ENCODE measurements around the gene NFS1.

The NFS1 gene

DNA sequence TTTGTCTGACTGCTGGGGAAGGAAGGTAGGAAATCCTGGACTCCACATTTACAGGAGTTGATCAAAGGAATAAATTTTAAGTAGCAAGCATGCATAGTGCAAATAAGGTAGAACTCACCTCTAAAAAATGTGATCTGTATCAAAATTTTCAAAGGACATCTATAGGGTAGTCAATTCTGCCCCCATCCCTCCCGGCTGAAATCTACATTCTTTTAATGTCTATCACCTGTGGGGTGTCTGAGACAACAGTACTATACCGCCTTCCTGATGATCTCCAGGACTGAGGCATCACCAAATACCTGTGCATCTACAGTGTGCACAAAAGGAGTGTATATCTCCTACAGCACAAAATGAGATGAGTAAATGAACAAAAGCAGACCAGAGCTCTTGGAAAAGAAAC, 54.3 kb downstream of the NFS1 start:
- no peaks in the 10 kb centered on the region for H3K27me3 ChIP-seq (replicated peaks; ENCODE audit: control insufficient read depth, insufficient read depth, low read length)
- TF ChIP-seq, protein P1, sequence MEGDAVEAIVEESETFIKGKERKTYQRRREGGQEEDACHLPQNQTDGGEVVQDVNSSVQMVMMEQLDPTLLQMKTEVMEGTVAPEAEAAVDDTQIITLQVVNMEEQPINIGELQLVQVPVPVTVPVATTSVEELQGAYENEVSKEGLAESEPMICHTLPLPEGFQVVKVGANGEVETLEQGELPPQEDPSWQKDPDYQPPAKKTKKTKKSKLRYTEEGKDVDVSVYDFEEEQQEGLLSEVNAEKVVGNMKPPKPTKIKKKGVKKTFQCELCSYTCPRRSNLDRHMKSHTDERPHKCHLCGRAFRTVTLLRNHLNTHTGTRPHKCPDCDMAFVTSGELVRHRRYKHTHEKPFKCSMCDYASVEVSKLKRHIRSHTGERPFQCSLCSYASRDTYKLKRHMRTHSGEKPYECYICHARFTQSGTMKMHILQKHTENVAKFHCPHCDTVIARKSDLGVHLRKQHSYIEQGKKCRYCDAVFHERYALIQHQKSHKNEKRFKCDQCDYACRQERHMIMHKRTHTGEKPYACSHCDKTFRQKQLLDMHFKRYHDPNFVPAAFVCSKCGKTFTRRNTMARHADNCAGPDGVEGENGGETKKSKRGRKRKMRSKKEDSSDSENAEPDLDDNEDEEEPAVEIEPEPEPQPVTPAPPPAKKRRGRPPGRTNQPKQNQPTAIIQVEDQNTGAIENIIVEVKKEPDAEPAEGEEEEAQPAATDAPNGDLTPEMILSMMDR (IDR thresholded peaks at IDR 0.05; ENCODE audit: insufficient read depth, low read length, poor library complexity, severe bottlenecking) = no peak
- no peak overlapping the region for H3K4me3 ChIP-seq (replicated peaks; ENCODE audit: low read depth, low read length)
- DNase-seq (ENCODE audit: extremely low read depth, insufficient read length) = no peak
- no peaks in the 10 kb centered on the region; the same call in 1 of the 2 replicates for H3K36me3 ChIP-seq (ENCODE audit: control insufficient read depth, insufficient read depth, low read length)

DNA sequence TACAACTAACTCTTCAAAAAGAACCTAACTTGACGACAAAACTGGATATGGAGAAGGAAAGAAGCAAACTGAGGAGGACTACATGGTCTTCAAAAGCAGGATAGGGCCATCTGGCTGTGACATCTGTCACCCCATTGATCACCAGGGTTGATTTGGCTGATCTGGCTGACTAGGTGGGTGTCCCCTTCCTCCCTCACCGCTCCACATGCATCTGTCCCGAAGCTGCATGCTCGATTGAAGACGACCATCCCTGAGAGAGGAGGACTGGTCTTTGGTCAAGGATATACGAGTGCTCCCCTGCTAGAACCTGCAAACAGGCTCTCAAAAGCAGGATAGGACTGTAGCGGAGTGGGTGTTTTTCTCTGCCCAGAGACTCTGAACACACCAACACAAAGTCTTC, 56.1 kb downstream of the NFS1 start:
- DNase-seq (ENCODE audit: extremely low read depth, insufficient read length) = no peak
- TF ChIP-seq, protein P1 (IDR thresholded peaks at IDR 0.05; ENCODE audit: insufficient read depth, low read length, poor library complexity, severe bottlenecking) = no peak

DNA sequence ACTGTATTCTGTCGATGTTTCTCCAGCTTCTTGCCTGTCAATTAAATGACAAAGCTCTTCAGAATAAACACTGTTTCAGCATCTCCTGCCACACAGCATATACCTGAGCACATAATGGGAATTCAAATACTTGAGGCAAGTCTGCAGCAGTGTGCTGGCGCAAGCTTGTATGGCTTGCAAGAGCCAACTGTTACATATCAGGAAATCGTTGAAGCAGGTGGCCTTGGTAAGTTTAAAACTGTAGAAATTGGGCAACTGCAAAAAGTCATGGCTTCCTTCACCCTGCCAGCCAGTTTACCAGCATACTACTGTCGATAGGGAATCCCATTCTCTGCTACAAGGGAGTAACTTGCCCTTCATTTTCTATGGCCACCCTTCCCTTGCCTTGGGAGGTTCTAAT, 57.4 kb downstream of the NFS1 start:
- Histone ChIP-seq H3K36me3 (ENCODE audit: control insufficient read depth, insufficient read depth, low read length) (no peaks in the 10 kb centered on the region), H3K27me3 (replicated peaks; ENCODE audit: control insufficient read depth, insufficient read depth, low read length) (no peaks in the 10 kb centered on the region), H3K4me3 (replicated peaks; ENCODE audit: low read depth, low read length) (no peak overlapping the region)
- no peak for DNase-seq (ENCODE audit: extremely low read depth, insufficient read length)
- TF ChIP-seq, protein P1 (IDR thresholded peaks at IDR 0.05; ENCODE audit: insufficient read depth, low read length, poor library complexity, severe bottlenecking) = no peak

More for the DNA sequence above, 56.1 kb downstream of the NFS1 start:
- Histone ChIP-seq H3K27me3 (replicated peaks; ENCODE audit: control insufficient read depth, insufficient read depth, low read length) (no peaks in the 10 kb centered on the region), H3K4me3 (replicated peaks; ENCODE audit: low read depth, low read length) (no peak overlapping the region), H3K36me3 (ENCODE audit: control insufficient read depth, insufficient read depth, low read length) (no peaks in the 10 kb centered on the region; the same call in 1 of the 2 replicates)

DNA sequence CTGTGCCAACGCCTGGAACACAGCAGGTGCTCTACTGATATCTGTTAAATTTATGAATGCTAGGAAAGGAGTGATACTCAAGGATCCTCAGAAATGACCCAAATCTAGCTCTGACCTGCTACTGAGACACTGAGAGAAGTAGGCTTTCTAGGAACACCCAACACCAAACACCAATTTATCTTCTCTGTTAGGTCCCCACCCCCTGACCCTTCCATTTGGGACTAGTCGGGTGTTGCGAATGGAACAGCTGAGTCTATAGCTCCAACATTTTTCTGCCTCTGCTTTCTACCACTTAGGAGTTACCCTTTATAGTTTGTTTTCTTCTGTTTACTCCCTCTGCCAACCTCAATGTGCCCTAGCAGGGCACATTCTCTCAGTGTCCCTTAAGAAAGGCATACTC, 58.4 kb downstream of the NFS1 start:
- H3K36me3 ChIP-seq (ENCODE audit: control insufficient read depth, insufficient read depth, low read length) = no peaks in the 10 kb centered on the region
- no peak overlapping the region for H3K4me3 ChIP-seq (replicated peaks; ENCODE audit: low read depth, low read length)
- TF ChIP-seq, protein P1 (IDR thresholded peaks at IDR 0.05; ENCODE audit: insufficient read depth, low read length, poor library complexity, severe bottlenecking) = no peak
- no peak for DNase-seq (ENCODE audit: extremely low read depth, insufficient read length)
- H3K27me3 ChIP-seq (replicated peaks; ENCODE audit: control insufficient read depth, insufficient read depth, low read length) = no peaks in the 10 kb centered on the region

GRCh38 chr20:35638751-35639150, 60.4 kb downstream of the NFS1 start:
- DNase-seq (ENCODE audit: extremely low read depth, insufficient read length) = no peak
- Histone ChIP-seq H3K27me3 (replicated peaks; ENCODE audit: control insufficient read depth, insufficient read depth, low read length) (no peaks in the 10 kb centered on the region), H3K36me3 (ENCODE audit: control insufficient read depth, insufficient read depth, low read length) (no peaks in the 10 kb centered on the region), H3K4me3 (replicated peaks; ENCODE audit: low read depth, low read length) (no peak overlapping the region)
- TF ChIP-seq, protein P1 (IDR thresholded peaks at IDR 0.05; ENCODE audit: insufficient read depth, low read length, poor library complexity, severe bottlenecking) = no peak

- DNase-seq (ENCODE audit: extremely low read depth, insufficient read length) = no peak
- H3K36me3 ChIP-seq (ENCODE audit: control insufficient read depth, insufficient read depth, low read length) = peaks cover 8% of the 10 kb centered on the region
- TF ChIP-seq, protein P1 (IDR thresholded peaks at IDR 0.05; ENCODE audit: insufficient read depth, low read length, poor library complexity, severe bottlenecking) = no peak
- no peak overlapping the region for H3K4me3 ChIP-seq (replicated peaks; ENCODE audit: low read depth, low read length)
- no peaks in the 10 kb centered on the region for H3K27me3 ChIP-seq (replicated peaks; ENCODE audit: control insufficient read depth, insufficient read depth, low read length)
Observed at GRCh38 chr20:35637276-35637675, 61.9 kb downstream of the NFS1 start.
